ENCODE data around the gene VWA5B1.

DNA sequence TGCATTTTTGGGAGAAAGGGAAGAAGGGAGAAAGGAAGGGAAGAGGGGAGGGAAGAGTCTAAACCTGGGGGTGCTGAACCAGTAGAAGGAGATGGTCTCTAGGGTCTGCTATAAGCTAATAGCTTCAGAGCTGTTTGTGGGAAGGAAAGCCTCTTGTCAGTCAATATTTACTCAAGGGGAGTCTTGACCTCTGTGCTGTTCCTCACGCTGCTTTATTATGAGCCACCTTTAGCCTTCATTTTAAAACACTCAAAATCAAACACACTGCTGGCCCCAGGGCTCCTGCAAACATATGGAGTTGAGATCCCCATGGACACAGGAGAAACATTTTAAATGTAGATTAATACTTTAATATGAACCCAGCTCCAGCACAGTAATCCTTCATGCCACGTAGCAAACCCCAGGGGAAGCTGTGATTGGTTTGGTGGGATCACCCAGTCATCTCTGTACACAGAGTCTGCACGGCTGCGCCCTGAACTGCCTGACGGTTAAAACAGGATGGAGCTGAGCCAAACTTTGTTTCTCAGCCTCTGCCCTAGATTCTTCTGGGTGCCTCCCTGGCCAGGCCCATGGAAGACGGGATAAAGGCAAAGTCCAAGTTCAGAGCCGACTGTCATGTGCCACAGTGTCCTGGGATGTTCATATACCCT, 40.2 kb upstream of the VWA5B1 start:
- TF ChIP-seq, protein P1, sequence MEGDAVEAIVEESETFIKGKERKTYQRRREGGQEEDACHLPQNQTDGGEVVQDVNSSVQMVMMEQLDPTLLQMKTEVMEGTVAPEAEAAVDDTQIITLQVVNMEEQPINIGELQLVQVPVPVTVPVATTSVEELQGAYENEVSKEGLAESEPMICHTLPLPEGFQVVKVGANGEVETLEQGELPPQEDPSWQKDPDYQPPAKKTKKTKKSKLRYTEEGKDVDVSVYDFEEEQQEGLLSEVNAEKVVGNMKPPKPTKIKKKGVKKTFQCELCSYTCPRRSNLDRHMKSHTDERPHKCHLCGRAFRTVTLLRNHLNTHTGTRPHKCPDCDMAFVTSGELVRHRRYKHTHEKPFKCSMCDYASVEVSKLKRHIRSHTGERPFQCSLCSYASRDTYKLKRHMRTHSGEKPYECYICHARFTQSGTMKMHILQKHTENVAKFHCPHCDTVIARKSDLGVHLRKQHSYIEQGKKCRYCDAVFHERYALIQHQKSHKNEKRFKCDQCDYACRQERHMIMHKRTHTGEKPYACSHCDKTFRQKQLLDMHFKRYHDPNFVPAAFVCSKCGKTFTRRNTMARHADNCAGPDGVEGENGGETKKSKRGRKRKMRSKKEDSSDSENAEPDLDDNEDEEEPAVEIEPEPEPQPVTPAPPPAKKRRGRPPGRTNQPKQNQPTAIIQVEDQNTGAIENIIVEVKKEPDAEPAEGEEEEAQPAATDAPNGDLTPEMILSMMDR (IDR thresholded peaks at IDR 0.05), result no peak
- TF ChIP-seq POLR2A (IDR thresholded peaks at IDR 0.05), result no peak
